HepG2 (cell line): ENCODE results near the gene GATAD2B. TPM values are rescaled to one million over a fixed set of nuclear protein-coding genes. Genes with fewer than 3 reads are reported as not detected.

Experiments
- KLF13 ChIP-seq: sonication (generic); formaldehyde crosslinking; IDR thresholded peaks from 2 replicates; pipeline ENCODE4 v1.4.0; 2020; ENCODE audit warnings: mild to moderate bottlenecking, missing genetic modification reagents
- MBD4 ChIP-seq: IDR thresholded peaks from 2 replicates; pipeline ENCODE4 v1.6.1; 2012; ENCODE audit warnings: low read length, inconsistent platforms, borderline replicate concordance
- MBNL3 ChIP-seq: fragments of 250-450 bp; sonication (Bioruptor Pico); conservative IDR thresholded peaks from 2 replicates; pipeline ENCODE4 v1.8.0; 2022; ENCODE audit warnings: mild to moderate bottlenecking, inconsistent platforms
- MTA3 ChIP-seq: sonication (generic); formaldehyde crosslinking; IDR thresholded peaks from 2 replicates; pipeline ENCODE4 v1.4.0; 2020; ENCODE audit warnings: missing genetic modification reagents
- WIZ ChIP-seq: sonication (generic); formaldehyde crosslinking; IDR thresholded peaks from 2 replicates; pipeline ENCODE4 v1.5.1; 2020; ENCODE audit warnings: mild to moderate bottlenecking, missing genetic modification reagents
- ZNF101 ChIP-seq: sonication (generic); formaldehyde crosslinking; IDR thresholded peaks from 2 replicates; pipeline ENCODE4 v1.4.0; 2020; ENCODE audit warnings: mild to moderate bottlenecking, low read depth, missing genetic modification reagents, borderline replicate concordance
- ZNF543 ChIP-seq: sonication (generic); formaldehyde crosslinking; IDR thresholded peaks from 2 replicates; pipeline ENCODE4 v1.4.0; 2020; ENCODE audit warnings: mild to moderate bottlenecking, missing genetic modification reagents
- ZNF605 ChIP-seq: sonication (generic); formaldehyde crosslinking; IDR thresholded peaks from 2 replicates; pipeline ENCODE4 v1.8.0; 2022; ENCODE audit warnings: mild to moderate bottlenecking, missing genetic modification reagents
- ZNF629 ChIP-seq: sonication (generic); formaldehyde crosslinking; conservative IDR thresholded peaks from 2 replicates; pipeline ENCODE4 v1.5.0; 2020; ENCODE audit warnings: missing genetic modification reagents
- ZNF879 ChIP-seq: sonication (generic); formaldehyde crosslinking; IDR thresholded peaks from 2 replicates; pipeline ENCODE4 v1.8.1; 2023; ENCODE audit warnings: missing genetic modification reagents
- polyA plus RNA-seq, 8 experiments: library from polyadenylated mRNA; depleted of rRNA in 3 of 8; stranded (reverse) in 7 of 8; unstranded in 1 of 8; fragments of >200 nt; fragmentation: Illumina TruSeq in 4 of 8; extraction: Trizol in 4 of 8; gene quantifications; 2 replicates each; pipeline versions ENCODE4 v1.2.1 to v1.2.3, GENCODE V29; 2011 to 2016; ENCODE audit warnings: low read depth in 4 of 8, missing spikeins in 1 of 8, mixed read lengths in 1 of 8; ENCODE audit not compliant: insufficient read depth in 1 of 8
- total RNA-seq, 5 experiments: library from RNA; depleted of rRNA; stranded (reverse); fragments of >200 nt; fragmentation: Illumina TruSeq; extraction: Trizol; gene quantifications; 2 replicates each; pipeline ENCODE4 v1.2.3, GENCODE V29; 2016; ENCODE audit warnings: low read depth in 1 of 5
- TF ChIP-seq, protein P1 (sequence below): sonication (generic); formaldehyde crosslinking; IDR thresholded peaks from 2 replicates; pipeline ENCODE4 v1.5.0; 2020; ENCODE audit warnings: mild to moderate bottlenecking, low read depth, missing genetic modification reagents, borderline replicate concordance
- TF ChIP-seq, protein P2 (sequence below): sonication (generic); formaldehyde crosslinking; IDR thresholded peaks from 2 replicates; pipeline ENCODE4 v1.5.0; 2020; ENCODE audit warnings: mild to moderate bottlenecking, missing genetic modification reagents, borderline replicate concordance
- TF ChIP-seq, protein P3 (sequence below): sonication (generic); formaldehyde crosslinking; IDR thresholded peaks from 2 replicates; pipeline ENCODE4 v1.4.0; 2020; ENCODE audit warnings: missing genetic modification reagents, low read depth, mild to moderate bottlenecking, borderline replicate concordance
- TF ChIP-seq, protein P4 (sequence below): IDR thresholded peaks from 2 replicates; pipeline ENCODE4 v1.6.1; 2016; ENCODE audit warnings: missing compliant biosample characterization, missing genetic modification reagents, borderline replicate concordance
- TF ChIP-seq, protein P5 (sequence below): sonication (generic); formaldehyde crosslinking; IDR thresholded peaks from 2 replicates; pipeline ENCODE4 v1.5.0; 2020; ENCODE audit warnings: mild to moderate bottlenecking, missing genetic modification reagents

The GATAD2B gene
- total and polyA plus RNA-seq, 2 of the 13 experiments (the other 11 are each of a cell fraction or from before 2014, with no cell fraction given): 3.2 to 5.2 TPM

DNA sequence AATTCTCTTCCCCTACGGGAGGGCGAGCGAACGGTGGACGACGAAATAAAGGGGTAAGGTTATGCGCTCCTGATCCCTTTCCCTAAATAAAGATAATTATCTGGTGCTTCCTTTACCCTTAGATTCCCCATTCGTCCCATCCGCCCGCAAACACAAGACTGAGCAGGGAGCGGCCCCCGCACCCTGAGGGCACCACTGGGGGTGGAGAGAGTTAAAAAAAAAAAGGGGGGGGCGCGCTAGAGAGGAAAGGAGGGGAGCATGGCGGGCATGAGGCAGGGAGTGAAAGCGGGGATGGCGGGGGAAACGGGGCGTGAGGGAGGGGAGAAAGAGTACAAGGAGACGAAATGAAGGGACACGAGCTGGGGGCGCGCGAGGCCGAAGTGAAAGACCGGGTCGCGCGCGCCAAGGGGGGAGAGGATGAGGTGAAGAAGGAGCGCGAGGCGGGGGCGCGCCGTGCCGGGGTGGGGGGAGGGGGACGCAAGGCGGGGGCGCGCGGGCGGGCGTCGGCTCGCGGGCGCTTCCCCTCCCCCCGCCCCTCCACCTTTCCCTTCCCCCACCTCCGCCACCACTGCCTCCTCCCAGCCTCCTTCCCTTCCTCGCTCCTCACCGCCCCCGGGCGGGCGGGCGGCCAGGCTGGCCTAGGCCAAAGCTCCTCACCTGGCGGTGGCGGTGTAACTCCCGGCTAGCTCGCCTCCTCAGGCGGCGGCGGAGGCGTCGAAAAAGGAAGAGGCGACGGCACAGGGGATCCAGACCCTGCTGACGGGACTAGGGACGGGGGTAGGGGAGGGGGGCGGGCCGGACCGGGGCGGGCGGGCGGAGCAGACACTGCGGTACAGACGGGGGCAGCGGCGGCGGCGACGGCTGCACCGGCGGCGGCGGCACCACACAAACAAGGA lies 448 bp downstream of the GATAD2B start (continued):
- TF ChIP-seq ZNF605 (CRISPR knock-in tag) (no peak), KLF13 (CRISPR knock-in tag) (no peak), MTA3 (CRISPR knock-in tag) (no peak), WIZ (CRISPR knock-in tag) (no peak), ZNF543 (CRISPR knock-in tag) (no peak), ZNF101 (no peak), ZNF629 (no peak), MBNL3 (no peak), MBD4 (no peak), ZNF879 (no peak)
- TF ChIP-seq, protein P1, sequence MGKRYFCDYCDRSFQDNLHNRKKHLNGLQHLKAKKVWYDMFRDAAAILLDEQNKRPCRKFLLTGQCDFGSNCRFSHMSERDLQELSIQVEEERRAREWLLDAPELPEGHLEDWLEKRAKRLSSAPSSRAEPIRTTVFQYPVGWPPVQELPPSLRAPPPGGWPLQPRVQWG: no peak
- TF ChIP-seq, protein P2, sequence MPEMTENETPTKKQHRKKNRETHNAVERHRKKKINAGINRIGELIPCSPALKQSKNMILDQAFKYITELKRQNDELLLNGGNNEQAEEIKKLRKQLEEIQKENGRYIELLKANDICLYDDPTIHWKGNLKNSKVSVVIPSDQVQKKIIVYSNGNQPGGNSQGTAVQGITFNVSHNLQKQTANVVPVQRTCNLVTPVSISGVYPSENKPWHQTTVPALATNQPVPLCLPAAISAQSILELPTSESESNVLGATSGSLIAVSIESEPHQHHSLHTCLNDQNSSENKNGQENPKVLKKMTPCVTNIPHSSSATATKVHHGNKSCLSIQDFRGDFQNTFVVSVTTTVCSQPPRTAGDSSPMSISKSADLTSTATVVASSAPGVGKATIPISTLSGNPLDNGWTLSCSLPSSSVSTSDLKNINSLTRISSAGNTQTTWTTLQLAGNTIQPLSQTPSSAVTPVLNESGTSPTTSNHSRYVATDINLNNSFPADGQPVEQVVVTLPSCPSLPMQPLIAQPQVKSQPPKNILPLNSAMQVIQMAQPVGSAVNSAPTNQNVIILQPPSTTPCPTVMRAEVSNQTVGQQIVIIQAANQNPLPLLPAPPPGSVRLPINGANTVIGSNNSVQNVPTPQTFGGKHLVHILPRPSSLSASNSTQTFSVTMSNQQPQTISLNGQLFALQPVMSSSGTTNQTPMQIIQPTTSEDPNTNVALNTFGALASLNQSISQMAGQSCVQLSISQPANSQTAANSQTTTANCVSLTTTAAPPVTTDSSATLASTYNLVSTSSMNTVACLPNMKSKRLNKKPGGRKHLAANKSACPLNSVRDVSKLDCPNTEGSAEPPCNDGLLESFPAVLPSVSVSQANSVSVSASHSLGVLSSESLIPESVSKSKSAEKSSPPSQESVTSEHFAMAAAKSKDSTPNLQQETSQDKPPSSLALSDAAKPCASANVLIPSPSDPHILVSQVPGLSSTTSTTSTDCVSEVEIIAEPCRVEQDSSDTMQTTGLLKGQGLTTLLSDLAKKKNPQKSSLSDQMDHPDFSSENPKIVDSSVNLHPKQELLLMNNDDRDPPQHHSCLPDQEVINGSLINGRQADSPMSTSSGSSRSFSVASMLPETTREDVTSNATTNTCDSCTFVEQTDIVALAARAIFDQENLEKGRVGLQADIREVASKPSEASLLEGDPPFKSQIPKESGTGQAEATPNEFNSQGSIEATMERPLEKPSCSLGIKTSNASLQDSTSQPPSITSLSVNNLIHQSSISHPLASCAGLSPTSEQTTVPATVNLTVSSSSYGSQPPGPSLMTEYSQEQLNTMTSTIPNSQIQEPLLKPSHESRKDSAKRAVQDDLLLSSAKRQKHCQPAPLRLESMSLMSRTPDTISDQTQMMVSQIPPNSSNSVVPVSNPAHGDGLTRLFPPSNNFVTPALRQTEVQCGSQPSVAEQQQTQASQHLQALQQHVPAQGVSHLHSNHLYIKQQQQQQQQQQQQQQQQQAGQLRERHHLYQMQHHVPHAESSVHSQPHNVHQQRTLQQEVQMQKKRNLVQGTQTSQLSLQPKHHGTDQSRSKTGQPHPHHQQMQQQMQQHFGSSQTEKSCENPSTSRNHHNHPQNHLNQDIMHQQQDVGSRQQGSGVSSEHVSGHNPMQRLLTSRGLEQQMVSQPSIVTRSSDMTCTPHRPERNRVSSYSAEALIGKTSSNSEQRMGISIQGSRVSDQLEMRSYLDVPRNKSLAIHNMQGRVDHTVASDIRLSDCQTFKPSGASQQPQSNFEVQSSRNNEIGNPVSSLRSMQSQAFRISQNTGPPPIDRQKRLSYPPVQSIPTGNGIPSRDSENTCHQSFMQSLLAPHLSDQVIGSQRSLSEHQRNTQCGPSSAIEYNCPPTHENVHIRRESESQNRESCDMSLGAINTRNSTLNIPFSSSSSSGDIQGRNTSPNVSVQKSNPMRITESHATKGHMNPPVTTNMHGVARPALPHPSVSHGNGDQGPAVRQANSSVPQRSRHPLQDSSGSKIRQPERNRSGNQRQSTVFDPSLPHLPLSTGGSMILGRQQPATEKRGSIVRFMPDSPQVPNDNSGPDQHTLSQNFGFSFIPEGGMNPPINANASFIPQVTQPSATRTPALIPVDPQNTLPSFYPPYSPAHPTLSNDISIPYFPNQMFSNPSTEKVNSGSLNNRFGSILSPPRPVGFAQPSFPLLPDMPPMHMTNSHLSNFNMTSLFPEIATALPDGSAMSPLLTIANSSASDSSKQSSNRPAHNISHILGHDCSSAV (CRISPR knock-in tag): no peak
- TF ChIP-seq, protein P3, sequence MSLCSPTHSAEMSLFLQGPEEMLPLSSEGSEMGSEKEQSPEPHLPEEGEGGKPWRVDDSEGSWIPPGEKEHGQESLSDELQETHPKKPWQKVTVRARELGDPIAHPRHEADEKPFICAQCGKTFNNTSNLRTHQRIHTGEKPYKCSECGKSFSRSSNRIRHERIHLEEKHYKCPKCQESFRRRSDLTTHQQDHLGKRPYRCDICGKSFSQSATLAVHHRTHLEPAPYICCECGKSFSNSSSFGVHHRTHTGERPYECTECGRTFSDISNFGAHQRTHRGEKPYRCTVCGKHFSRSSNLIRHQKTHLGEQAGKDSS: no peak
- TF ChIP-seq, protein P4, sequence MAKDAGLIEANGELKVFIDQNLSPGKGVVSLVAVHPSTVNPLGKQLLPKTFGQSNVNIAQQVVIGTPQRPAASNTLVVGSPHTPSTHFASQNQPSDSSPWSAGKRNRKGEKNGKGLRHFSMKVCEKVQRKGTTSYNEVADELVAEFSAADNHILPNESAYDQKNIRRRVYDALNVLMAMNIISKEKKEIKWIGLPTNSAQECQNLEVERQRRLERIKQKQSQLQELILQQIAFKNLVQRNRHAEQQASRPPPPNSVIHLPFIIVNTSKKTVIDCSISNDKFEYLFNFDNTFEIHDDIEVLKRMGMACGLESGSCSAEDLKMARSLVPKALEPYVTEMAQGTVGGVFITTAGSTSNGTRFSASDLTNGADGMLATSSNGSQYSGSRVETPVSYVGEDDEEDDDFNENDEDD (CRISPR knock-in tag): no peak
- TF ChIP-seq, protein P5, sequence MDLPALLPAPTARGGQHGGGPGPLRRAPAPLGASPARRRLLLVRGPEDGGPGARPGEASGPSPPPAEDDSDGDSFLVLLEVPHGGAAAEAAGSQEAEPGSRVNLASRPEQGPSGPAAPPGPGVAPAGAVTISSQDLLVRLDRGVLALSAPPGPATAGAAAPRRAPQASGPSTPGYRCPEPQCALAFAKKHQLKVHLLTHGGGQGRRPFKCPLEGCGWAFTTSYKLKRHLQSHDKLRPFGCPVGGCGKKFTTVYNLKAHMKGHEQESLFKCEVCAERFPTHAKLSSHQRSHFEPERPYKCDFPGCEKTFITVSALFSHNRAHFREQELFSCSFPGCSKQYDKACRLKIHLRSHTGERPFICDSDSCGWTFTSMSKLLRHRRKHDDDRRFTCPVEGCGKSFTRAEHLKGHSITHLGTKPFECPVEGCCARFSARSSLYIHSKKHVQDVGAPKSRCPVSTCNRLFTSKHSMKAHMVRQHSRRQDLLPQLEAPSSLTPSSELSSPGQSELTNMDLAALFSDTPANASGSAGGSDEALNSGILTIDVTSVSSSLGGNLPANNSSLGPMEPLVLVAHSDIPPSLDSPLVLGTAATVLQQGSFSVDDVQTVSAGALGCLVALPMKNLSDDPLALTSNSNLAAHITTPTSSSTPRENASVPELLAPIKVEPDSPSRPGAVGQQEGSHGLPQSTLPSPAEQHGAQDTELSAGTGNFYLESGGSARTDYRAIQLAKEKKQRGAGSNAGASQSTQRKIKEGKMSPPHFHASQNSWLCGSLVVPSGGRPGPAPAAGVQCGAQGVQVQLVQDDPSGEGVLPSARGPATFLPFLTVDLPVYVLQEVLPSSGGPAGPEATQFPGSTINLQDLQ (CRISPR knock-in tag): no peak
